HG03439 (cell line): Measurements from ENCODE around the gene CBX8.
A peak's percentile ranks its signal among the peaks of the same experiment; 100 is the strongest.

Source experiments
- ATAC-seq: cut with Tn5 transposase; IDR thresholded peaks from one replicate; pipeline ENCODE4 v1.9.1; 2021; ENCODE audit warnings: mild to moderate bottlenecking, moderate library complexity; ENCODE audit not compliant: unreplicated experiment

The CBX8 gene

GRCh38 chr17:79808763-79809529 lies 12.1 kb upstream of the CBX8 start:
- no peak for ATAC-seq

- ATAC-seq, result no peak
Measured at GRCh38 chr17:79806863-79807720, 10.2 kb upstream of the CBX8 start.

GRCh38 chr17:79806446-79806760 lies 9.5 kb upstream of the CBX8 start:
- ATAC-seq, result no peak

- ATAC-seq, result no peak
Measured at GRCh38 chr17:79804856-79805696, 8.2 kb upstream of the CBX8 start.

DNA sequence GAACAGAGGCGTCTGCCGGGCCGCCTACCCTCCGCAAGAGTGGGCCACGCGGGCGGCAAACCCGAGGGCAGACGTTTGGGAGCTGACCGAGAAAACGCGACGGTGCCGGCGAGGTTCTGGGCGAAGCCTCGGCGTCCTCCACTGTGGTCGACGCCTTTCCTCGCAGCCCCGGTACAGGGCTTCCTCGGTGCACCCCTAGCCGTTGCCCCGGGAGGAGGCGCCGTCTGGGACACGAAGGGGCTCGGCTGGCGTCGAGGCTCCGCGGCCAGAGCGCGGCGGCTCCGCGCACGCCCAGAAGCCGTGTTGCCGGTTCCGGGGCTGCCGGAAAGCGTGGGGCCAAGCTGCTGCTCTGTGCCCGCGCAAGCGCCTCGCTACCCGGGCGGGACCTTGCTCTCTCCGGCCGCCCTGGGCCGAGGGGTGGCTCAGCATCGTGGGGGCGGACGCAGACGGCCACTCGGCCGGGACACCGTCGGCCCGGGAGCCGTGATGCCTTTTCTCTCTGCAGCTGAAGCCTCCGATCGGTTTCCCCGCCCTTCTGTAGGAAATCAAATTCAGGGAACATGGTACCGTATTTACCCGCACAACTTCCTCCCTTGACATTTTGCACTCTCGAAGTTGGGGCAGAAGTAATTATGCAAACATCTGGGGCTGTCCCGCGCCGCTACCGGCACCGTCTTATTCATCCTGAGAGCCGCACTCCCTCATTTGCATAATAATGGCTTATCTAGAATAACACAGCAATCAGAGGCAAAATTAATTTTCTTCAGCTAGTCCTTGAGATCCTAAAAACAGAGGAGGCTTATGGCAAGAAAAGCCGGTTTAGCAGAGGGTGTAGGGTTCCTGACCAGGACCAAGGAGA lies 7.3 kb upstream of the CBX8 start:
- peak; percentile 61 for ATAC-seq

DNA sequence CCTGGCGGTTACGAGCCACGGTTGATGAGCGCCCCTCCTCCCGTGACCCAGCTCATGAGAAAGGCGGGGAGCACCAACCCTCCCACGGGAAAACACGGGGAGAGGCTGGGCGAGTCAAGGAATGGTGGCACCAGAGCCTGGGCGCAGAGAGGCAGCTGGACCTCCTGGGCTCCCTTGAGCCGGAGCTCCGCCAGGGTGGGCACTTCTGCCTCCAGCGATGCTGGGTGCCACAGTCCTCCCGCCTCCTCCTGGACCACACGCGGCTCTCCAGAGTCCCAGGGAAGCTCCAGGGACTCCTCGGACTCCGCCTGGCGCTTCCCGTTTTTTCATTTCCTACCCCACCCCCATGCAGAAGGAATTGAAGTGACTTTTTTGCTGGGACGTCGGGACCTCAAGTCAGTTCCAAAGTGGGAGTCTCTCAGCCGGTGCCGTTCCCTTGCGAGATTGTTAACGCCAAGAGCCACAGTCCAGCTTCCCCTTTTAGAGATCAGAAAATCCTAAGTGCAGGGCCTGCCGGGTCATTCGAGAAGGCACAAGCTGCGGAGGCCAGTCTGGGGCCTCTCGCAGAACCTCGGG lies 6.6 kb upstream of the CBX8 start:
- ATAC-seq, result no peak

DNA sequence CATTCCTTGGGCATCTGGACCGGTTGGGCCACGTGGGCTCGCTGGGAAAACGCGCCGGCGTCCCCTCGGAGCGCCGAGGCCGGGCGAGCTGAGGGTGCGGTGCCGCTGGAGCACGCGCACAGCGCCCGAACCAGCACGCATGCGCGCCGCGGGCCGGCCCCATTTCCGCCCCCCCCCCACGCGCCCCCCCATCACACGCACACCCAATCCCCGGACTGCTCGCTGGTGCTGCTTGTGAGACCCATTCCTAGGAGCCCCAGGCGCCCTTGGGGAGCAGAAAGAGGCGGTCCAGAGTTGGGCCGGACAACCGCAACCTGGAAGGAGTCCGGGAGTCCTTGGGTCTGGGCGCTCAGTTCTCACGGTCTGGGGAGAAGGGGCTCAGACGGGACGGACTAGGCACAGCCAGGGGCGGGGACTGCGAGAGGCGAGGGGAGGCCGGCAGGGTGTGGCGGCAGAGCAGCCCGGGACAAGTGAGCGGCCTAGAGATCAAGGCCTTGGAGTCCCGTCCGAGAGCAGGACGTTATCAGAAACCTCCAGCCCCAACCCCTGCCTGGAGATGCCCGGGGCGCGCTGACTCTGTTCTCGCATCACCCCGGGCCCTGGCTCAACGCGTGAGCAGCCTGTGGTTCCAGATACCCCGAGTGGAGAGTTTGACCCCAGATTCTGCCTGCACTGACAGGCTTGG lies 6.0 kb upstream of the CBX8 start:
- no peak for ATAC-seq

- no peak for ATAC-seq
Measured at GRCh38 chr17:79802039-79802735, 5.3 kb upstream of the CBX8 start.

DNA sequence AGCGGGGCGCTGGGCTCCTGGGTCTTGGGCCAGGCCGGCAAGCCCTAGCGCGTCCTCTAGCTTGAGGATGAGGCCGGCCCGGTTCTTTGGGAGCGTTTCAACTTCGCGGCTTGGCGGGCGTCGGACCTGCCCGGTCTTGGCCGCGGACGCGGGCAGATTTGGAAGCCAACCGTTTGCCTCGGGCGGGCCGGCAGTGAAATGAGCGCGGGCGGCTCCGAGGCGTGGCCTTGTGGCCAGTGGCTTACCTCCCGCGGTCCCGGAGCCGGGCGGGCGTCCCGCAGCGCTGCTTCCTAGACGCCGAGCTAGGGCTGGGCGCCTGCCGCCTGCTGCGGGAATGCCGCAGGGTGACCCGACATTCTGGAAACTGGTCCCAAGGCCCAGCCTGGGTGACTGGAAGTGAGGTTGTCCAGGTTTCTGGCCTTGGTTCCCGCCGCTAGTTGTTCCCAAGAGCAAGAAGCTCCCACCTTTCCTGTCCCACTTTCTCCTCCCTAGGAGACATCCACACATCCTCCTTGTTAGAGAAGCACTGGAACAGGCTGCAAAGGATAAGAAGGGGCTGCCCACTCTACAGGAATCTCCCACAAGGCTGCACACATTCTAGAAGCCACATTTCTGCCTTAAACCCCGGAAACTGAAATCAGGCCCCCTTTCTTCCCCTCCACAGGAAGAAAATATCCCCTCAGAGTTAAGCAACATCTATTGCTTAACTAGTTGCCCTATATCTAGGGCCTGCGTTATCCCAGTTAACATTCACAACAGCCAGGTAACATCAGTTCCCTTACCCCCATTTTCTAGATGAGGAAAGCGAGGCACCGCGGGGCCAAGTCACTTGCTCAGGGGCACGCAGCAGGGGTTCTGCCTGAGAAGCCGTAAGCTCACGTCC lies 4.5 kb upstream of the CBX8 start:
- ATAC-seq, result no peak

GRCh38 chr17:79800325-79801155 lies 3.7 kb upstream of the CBX8 start:
- no peak for ATAC-seq

DNA sequence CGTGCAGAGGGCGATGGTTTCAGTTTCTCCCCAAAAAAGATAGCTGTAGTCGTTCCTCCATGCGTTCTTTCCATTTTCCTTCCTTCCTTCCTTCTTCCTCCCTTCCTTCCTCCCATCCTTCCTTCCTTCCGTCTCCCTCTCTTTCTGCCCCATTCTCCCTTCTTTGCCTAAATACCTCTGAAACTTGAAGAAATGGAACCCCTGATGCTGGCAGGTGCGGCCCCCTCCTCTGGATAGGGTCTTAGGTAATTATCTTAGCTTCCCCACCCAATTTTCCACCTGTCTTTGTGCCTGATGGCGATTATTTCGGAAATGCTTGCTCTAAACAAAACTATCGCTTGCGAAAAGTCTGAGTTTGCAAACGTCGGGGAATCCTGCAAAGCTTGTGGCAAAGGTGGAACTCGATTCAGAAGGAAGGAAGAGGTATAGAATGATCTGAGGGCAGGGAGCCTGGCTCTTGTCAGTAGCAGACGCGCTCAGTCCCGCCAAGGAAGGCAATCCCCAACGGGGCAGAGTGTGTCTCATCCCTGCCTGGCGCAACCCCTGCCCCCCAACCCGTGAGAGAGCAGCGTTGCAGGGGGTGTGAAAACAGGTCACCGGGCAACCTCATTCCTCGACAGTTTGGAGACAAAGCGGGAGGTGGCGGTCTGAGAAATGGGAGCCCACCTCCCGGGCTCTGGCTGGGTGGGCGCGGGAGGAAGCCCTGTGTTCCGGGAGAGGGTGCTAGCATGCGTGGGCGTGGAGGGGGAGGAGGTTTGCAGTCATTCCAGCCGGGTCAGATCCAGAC lies 2.9 kb upstream of the CBX8 start:
- no peak for ATAC-seq

DNA sequence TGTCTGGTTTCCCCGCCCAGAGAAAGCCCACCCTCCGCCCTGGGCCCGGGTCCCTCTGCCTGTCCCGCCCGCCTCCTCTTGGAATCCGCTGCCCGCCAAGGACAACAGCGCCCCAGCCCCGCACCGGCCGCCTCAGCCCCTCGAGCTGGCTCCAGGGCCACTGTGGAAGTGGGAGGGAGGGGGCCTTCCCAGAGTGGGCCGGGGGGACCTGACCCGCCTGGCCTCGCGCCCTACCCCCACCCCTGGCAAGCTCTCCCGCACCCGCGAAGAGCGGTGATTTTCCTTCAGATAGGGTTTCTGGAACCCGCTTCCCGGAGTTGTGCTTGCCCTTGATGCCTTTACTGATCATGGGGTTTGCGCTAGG lies 2.3 kb upstream of the CBX8 start:
- no peak for ATAC-seq

DNA sequence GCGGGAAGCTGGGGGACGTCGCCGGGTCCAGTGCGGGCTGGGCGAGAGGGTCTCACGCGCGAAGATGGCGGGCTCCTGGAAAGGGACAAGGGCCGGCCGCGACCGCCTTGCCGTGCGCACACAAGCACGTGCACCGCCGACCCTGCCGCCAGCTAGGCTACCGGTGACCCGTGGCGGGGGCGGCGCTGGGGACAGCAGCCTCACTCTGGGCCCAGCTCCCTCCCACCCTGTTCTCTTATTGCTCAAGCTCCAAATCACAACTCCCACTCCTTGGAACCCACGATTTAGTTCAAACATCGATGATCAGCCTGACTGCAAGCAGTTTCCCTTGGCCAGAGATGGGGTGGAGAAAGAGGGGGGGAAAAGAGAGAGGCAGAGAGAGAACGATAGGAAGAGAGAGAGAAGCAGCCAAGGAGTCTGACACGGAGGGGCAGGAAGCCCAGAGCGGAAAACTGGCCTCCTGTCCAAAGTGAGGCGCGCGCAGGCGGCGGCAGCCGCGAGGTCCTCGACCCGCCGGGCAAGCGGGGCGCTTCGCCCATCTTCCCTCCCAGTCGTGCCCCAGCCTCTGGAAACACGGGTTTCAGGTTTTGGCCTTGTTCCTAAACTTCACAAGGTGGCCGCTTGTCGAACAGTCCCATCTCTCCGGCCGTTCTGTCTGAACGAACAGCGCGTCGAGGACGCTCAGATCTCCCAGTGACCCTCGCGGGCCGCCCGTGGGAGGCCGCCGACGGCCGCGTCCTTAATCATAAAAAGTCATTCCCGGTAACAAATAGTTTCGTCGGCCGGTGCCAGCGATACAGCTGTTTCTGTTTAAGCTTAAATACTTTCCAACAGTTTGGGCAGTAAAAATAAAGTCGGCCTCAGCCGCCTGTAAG lies 1.7 kb upstream of the CBX8 start:
- ATAC-seq, result no peak

DNA sequence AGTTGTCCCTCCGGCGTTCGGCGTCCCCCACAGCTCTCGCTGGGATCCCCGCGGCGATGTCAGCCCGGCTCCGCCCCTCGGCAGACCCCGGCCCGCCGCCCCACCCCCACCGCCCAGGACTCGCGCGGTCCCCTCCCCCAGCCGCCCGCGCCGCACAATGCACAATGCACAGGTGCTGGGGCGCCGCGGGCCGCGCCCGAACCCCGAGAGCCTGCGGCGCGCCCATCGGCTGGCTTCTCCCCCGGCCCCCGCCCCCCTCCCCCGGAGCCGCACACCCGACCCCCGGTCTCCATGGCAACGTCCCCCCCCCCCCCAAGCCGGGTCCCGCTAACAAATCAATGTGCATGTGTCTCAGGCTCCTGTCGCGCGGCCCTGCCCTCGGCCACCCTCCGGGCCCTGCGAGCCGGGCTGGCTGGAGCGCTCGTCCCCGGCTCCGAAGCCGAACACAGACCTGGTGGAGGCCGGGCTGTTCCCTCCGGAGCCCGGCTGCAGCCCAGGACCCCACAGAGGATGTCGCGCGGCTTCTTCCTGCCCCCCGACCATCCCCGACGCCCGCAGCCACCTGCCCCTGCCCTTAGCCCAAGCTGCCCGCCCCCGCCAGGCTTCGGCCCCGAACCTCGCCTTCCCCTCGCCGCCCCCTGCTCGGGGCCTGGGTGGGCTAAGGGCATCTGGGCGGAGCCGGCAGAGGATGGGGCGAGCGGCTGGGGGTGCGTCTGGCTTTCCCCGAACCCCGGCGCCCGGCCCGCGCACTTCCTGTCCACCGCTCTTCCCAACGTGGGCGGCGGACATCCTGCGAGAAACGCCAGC lies 818 bp upstream of the CBX8 start:
- no peak for ATAC-seq

DNA sequence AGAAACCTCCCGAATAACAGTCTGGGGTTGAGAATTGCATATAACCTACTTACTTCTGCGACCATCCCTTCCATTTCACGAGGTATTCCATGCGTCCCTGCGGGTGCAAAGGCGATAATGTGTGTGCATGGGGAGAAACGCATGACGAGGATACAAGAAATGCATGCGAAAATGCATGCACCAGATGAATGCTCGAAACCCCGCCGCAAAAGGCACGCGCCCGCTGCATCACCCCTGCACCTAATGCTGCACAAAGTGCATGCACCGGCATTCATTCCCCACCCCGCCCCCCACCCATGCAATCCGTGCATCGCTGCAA lies 474 bp downstream of the CBX8 start:
- no peak for ATAC-seq
